Measurements from ENCODE around the gene PAX3.

Gene PAX3

DNA sequence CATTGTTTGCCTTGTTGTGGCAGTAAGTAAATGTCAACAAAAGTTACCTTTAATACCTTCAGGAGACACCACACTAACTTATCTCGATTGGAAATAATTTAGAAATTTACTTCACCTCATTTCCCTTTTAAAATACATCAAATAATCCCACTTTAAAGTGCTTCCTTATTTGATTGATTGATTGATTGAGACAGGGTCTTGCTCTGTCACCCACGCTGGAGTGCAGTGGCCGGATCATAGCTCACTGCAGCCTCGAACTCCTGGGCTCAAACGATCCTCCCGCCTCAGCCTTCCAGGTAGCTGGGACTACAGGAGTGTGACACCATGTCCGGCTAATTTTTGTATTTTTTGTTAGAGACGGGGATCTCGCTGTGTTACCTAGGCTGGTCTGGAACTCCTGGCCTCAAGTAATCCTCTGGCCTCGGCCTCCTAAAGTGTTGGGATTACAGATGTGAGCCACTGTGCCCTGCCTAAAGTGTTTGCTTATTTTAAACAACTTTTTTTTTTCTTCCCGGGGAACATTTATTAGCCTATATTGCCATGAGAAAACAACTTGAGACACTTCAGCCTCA lies 12.0 kb upstream of the PAX3 start:
- DNase-seq (ENCODE audit: low read depth in 2 of 2): no peak

DNA sequence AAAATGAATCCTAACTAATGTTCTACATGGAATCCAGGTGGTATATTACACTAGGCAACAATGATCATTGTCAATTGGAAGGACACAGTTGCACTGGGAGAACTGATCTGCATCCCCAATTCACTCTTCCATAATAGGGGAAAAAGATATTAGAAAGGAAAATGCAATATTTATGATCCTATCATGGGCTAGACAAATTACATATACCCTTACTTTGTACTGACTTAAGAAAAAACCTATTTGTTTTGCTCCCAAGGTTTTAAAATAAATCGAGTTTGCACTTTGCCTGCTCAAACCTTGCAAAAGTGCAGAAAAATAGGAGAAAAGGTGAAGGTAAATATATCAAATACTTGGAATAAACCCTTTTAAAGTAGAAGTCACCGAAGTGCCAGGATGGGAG lies 11.0 kb upstream of the PAX3 start:
- DNase-seq (ENCODE audit: low read depth in 2 of 2): no peak

DNA sequence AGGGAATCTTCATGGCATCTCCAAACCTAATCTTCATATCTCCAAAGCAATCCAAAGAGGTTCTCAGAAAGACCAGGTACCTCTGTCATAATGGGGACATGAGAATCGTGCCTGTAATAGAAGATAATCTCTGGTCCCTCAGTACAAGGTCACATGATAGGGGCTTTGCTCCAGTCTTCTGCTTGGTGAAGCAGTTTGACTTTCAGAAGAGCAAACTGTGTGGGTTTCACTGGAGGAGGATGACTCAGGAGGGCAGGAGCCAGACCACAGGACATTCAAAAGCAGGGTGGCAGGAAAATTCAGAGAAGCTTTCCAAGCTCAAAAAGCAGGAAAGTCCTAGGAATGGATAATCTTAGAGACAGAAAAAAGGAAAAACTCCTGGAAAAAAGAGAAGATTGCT lies 10.6 kb upstream of the PAX3 start:
- DNase-seq (ENCODE audit: low read depth in 2 of 2): no peak

DNA sequence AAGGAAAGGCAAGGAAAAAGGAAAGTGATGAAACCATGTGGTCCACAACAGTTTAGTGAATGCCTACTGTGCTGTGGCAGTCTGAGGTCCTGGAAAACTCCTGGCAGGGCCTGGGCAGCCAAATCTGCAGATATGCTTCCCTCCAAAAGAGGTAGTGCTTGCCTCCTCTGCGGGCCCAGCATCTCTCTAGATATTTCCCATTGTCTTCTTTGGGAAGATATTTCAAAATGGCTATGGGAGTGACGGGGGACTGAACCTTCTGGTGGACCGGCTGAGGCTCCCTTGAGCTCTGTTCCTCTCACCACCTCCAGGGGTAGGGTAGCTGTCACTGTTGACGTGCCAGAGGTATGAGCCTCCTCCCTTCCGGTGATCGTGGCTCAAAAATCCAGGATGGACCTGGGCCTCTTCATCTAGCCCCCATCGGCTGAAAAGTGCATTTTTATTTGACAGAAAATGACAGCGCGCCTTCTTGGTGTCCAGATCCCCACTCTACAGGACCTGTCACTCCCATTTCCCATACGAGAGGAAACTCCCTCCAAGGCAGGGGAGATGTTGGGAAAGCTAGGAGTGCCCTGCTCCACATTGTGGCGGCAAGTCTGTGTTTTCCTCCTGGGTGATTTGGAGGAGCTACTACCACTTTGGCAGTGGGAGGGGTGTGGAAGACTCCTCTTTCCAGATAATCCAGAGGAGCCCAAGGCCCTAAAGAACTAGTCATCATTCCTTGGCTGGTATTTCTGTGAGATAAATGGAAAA lies 9.4 kb upstream of the PAX3 start:
- DNase-seq (ENCODE audit: low read depth in 2 of 2): no peak

DNA sequence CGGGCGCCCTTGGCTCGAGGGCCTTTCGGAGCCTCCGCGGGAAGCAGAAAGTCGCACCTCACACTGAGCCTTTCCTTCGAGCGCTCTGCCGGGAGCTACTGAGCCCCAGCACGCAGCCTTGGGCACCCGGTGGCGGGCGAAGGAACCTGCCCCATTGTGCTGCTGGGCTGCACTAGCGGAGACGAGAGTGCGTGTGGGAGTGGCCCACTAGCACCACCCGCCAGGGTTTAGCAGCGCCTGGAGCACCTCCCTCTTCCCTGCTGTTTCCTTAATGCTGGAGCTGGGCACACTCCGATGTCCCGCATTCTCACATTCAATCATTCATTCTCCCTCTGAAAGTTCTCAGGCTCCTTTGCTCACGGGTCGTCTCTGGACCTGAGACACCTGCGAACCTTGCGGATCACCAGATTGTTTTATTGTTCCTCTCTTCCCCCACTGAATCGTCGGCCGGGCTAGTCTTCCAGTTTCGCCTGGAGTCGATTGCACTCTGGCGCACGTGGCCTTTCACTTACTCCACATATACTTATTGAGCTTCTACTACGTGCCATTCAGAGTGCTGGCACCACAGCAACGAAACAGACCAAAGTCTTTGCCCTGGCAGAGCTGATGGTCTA lies 8.5 kb upstream of the PAX3 start:
- DNase-seq (ENCODE audit: low read depth in 2 of 2): no peak

DNA sequence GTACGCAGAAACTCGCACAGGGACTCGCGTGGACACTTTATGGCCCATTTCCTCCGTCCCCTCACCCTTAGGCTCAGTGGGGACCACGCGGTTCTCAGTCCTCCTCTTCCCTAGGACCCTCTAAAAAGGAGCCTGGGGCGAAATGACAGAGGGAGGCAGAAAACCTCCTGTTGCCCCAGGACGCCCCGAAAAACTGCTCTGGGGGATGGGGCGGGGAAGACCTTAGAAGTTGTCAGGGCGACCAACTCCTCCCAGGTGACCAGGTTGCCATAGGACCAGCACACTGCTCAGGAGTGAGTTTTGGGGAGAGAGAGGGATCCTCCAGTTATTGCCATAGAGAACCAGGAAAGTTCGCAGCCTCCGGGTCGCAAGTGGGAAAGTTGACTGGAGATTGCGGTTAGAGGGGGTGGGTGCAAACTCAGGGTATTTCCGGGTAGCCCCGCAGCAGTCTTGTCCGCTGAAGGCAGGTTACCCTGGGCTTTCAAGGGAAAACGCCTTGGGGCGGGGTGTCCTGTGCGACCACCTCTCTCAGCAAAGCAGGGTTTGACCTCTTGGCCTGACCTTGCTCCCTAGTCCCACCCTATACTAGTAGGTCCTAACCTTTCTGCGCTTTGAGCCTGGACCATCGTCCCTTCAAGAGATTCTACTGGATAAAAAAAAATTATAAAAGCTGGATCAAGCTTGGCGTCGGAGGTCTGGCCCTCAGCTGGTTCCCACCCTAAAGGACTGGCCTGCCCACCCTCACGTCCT lies 7.8 kb upstream of the PAX3 start:
- DNase-seq (ENCODE audit: low read depth in 2 of 2): no peak

DNA sequence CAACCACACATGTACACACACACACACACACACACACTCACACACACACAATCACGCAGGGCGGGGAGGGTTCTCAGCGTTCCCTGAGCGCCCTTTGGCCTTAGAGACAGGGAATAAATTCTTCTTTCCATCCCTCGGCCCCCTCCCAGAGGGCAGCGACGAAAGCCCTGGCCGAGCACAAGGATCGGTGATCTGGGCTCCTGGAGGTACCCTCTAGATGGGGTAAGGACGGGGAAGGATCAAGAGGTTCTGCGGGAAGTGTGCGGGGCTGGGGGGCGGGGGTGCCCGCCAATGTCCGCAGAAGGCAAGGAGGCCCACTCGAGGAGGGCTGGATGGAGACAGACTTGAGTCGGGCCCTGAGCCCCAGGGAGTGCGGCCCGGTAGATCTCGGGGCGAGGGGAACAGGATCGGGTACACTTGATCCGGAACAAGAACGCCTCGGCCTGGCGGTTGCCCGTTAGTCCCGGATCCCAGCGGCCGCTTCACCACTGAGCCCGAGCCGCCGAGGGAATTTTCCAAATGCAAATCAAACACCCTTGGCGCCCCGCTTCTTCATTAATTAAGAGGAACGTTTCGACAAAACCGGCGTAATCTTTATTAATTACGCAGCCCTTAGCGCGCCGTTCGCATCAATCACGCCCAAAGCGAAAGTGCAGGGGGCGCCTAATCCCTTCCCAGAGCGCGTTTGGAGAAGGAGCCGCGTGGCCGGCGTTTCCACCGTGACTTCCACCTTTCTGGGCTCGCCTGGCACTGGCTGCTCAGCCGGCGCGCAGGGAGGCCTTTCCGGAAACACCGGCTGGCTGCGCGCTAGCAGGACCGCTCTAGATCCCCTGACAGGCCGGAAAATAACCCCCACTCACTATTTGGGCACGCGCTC lies 7.0 kb upstream of the PAX3 start:
- DNase-seq (ENCODE audit: low read depth in 2 of 2): no peak

DNA sequence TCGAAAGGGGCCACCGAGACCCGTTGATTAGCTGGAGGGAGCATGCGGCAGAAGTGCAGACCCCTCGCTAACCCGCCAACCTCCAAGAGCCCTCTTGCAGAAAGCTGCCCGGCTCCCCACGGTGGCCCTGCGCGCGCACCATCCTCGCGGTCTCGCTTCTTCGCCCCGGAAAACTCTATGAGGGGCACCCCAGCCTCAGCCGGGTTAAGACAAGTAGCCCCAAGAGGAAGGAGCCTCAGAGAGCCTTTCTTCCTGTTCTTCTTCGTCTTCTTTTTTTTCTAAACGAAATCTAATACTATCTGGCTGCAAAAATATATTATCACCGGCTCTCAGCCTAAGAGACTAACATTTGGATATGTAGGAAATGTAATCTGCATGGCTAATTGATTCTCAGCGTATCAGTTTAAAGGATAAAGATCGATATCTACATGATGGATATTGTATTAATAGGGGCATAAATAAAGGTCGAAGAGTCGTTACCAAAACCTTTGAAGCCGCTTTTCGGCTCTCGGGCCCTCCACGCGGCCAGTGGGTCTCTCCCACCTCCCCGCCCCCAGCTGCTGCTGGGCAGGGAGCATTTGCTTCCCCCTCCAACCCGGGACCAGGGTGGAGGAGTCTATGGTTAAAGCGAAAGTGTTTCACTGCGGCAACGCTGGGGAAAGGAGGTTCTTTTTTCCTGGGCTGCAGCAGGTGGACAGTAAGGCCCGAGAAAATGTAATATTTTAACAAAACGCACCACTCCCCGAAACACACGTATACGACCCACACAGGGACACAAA lies 6.1 kb upstream of the PAX3 start:
- no peak for DNase-seq (ENCODE audit: low read depth in 2 of 2)

DNA sequence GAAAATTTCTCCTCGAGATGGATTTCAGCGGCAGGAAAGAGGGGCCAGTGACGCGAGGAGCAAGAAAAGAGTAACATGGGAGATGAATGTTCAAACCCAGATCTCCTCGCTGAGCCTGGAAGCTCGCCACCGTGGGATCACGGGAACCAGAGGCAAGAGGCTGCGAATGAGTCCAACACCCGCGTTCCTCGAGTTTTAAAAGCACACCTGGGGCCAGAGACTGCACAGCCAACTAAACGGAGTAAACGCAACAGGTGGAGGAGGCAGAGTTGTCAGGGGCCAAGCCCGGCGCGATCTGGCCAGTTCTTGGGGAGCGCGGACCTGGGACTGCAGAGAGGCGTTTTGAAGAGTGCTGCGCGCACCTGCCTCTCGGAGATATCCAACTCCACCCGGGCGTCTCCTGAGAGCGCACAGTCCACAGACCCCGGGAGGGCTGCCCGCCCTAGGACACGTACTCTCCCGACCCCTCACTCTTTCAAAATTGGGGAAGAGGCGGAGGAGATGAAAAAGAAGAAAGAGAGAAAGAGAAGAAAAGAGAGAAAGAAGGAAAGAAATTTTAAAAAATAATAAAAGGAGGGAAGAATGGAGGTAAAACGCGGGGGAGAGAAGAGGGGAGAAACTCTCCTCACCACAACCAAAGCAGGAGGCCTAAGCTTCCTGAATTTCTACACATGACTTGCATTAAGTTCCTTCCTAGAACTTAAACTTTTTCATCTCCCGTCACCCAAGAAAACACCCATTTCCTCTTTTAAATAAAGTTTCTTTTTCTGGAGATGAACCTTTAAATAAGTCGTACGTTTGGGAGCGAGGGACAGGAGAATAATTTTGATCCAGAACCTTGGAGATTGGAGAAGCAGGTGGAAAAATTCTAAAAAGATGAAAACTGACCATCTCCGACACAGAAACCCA lies 5.3 kb upstream of the PAX3 start:
- DNase-seq (ENCODE audit: low read depth in 2 of 2): no peak

DNA sequence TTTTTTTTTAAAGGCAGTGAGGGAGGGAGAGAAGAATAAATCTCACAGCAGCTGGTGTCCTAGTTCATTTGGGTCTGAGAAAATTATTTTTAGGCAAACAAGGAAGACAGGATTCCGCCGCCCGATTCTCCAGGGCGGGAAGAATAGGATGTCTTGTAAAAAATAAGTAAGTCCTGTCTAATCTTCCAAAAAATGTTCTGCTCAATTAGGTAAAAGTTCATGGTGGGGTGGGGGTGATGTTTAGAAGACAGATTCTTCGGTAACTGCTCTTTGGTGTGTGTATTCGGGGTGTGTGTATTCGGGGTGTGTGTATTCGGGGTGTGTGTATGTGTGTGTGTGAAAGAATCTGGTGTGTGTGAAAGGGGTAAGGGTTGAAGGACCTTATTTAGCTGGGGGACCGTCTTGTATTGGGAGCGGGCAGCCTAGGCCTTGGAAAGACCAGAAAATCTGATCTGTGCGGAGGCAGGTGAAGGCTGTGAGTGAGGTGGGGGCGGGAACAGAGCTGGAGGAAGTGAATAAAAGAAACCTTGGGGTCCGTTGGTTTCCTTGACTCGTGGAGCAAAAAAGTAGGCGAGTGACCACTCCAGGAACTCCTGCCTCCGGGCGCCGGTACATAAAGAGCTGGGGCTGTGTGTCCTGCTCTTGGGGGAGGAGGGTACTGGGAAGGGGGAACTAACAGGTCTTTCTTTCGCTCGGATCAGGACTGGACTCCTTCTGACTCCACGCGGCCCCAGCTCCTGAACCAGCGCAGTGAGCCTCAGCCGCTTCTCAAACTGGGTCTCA lies 4.4 kb upstream of the PAX3 start:
- no peak for DNase-seq (ENCODE audit: low read depth in 2 of 2)

DNA sequence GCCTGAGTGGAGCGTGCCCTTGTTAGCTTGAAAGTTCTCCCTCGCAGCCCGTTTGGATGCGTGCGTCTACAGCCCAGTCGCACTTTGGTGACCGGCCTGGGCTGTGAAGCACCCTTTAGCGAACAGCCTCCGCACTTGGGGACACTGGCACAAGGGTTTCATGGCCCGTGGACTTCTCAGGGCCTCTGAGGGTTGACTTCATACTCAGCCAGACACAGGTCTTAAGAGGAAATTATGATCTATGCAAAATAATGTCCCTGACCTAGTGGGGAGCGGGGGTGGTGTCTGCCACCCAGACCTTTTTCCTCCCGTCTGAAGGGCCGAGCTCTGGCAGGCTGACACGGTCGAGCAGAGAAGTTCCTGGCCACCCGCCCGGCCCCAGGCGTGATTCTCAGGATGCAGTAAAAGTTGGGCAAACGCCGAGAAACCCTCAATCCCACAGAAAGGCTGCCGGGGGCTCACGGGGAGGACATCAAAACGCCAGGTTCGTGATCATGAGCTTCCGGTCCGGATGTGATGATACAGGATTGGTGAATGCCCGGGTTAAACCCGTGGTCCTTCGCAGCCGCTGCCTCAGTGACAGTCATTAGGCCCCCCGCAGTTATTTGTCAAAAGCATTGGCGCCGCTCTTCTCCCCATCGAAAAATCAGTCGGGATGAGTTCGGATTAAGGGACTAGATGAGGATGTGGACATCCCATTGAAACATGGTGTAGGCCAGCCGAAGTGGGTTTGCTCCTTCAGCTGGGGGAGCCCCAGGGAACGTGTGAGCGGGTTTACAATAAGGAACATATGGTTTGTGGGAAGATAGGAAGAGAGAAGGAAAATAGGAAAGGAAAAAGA lies 3.6 kb upstream of the PAX3 start:
- no peak for DNase-seq (ENCODE audit: low read depth in 2 of 2)

DNA sequence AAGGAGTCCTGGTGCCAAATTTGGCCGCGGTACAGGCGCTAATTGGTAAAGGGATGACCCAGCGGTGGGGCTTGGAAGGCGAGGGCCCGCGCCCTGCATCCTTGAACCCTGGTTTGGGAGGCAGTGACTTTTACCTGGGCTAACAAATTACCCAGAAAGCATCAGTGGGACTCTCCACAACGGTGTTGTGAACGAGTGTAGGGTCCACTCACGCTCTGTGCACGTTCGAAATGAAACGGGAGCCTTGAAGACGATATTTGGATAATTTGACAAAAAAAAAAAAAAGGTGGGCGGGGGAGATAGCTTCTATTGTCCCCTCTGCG lies 3.0 kb upstream of the PAX3 start:
- DNase-seq (ENCODE audit: low read depth in 2 of 2): no peak

DNA sequence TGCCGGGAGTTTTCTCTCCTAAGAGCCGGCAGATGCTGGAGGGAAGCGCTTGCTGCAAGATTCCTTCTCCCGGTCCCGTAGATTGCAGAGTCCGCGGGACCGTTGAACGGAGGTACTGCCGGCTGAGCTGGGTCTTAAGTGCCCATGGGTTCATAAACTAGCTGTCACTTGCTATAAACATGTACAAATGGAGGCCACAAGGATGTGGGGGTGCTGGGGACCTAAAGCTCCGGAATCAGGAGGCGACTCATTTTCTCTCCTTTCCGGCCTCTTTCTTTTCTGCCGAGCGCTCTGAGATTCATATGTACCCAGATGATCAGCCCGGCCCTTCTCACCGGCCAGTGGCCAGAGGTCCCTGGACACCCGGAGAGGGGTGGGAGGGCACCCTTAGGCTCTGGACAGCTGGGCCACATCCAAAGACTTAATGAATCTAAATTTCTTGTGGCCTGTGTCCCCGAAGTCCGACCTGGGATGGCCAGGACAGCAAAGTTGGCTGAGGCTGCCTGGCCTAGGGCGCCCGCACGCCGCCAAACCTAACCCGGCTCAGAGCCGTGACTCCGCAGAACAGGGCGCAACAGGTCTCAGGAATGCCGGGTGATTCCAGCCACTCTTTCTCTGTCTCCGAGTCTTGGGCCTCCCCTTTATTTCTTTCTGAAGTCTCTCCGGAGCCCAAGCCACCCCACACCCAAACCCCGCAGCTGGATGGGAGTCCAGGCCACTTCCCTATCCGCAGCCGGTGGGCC lies 2.4 kb upstream of the PAX3 start:
- no peak for DNase-seq (ENCODE audit: low read depth in 2 of 2)

DNA sequence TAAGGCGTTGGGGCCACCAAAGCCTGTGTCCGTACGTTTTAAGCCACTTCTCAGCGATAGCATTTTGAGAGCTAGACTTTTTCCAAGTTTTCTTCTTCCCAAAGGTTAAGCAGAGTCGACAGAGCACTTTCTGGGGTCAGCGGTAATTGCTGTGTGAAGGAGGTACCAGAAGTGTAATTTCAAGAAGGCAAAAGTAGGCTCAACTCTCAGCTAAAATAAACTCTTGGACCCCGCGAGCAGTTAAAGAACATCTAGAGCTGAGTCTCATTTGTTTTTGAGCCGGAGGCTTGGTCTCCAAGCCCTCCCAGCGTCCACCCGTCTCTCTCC lies 1.9 kb upstream of the PAX3 start:
- DNase-seq (ENCODE audit: low read depth in 2 of 2): no peak

DNA sequence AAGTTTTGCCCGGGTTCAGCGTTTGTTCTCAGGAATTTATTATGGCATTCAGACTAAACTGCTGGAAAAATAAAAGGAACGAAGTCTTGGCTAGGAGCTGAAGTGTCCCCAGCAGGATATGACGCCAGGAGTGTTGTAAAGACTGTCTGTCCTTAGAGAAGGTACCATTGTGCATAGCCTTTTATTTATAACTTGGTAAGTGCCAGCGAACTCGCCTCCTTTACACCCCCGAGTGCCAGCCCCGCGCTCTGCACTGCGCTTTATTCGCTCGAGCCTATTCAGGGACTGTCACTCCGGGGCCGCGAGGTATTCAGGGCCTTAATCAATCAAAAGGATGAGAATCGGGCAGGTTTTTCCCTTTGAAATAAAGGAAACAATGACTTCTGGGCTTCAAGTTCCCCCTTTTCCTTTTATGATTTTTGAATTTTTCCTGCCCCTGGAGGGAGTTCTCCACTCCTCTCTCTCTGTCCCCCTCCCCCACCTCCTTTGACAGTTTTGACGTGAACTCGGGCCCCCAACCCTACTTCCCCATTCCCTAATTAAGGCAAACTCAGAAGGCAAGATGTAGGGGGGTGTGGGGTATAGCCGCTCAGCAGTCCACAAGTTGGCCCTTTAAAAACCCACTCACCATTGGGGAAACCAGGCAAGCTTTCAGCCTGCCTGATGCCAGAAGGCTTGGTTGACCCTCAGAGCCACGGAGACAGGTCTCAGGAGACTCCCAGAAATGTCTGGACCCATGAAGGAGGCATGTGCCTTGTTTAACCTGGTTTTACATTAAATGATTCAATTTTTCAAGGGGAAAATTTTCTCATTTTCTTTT lies 1.3 kb upstream of the PAX3 start:
- DNase-seq (ENCODE audit: low read depth in 2 of 2): no peak

DNA sequence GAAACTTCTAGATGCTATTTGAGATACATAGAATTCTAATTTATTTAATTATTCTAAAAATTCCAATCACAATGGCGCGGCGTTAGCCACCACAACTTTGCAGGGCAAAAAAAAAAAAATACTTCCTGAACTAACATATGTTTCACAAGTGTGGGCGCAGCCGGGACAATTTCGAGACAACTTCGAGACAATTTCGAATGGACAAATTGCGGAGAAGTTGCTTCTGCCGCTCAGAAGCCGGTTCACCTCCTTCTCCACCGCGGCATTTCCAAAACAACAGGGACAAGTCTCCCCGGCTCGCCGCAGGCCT lies 842 bp downstream of the PAX3 start:
- no peak for DNase-seq (ENCODE audit: low read depth in 2 of 2)

DNA sequence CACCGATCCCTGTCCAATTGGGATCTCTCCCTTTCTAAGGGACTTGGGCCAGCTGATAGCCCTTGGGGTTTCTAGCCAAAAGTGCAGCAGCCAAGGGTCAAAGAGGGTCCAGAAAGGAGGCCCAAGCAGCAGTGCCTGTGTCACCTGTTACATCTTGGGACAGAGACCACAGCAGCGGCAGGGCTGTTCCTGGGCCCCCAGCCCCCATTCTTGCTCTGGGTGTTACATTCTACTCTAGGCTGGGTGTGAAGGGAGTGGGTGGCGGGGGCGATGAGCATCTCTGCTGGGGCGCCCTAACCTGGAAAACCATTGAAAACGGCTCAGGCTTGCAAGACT lies 1.2 kb downstream of the PAX3 start:
- DNase-seq (ENCODE audit: low read depth in 2 of 2): no peak
